Measurements from ENCODE around the gene LHFPL3. TPM values are rescaled to one million over a fixed set of nuclear protein-coding genes. Genes with fewer than 3 reads are reported as not detected.

LHFPL3 gene
- total RNA-seq, 4 donors from 2014 or later: not detected

GRCh38 chr7:104388222-104388621 is 59.8 kb downstream of the LHFPL3 start:
- H3K9me3 ChIP-seq: peaks cover 0 to 23% (median 17%) of the 10 kb centered on the region in 4 donors
- 83% methylated on average over 3 of the region's 3 CpGs for WGBS
- intact Hi-C loops (cut with DNase I): no loop called here
- H3K4me1 ChIP-seq: no peaks in the 10 kb centered on the region
- DNase-seq (ENCODE audit: extremely low spot score): no peak
- TF ChIP-seq POLR2A (IDR thresholded peaks at IDR 0.05; ENCODE audit: low read depth) (no peak), EP300 (IDR thresholded peaks at IDR 0.05) (no peak), POLR2AphosphoS5 (IDR thresholded peaks at IDR 0.05) (no peak)
- TF ChIP-seq, protein P1, sequence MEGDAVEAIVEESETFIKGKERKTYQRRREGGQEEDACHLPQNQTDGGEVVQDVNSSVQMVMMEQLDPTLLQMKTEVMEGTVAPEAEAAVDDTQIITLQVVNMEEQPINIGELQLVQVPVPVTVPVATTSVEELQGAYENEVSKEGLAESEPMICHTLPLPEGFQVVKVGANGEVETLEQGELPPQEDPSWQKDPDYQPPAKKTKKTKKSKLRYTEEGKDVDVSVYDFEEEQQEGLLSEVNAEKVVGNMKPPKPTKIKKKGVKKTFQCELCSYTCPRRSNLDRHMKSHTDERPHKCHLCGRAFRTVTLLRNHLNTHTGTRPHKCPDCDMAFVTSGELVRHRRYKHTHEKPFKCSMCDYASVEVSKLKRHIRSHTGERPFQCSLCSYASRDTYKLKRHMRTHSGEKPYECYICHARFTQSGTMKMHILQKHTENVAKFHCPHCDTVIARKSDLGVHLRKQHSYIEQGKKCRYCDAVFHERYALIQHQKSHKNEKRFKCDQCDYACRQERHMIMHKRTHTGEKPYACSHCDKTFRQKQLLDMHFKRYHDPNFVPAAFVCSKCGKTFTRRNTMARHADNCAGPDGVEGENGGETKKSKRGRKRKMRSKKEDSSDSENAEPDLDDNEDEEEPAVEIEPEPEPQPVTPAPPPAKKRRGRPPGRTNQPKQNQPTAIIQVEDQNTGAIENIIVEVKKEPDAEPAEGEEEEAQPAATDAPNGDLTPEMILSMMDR (IDR thresholded peaks at IDR 0.05): no peak
- H3K27ac ChIP-seq (replicated peaks in 1 of 4): no peak overlapping the region
- no peaks in the 10 kb centered on the region for H3K27me3 ChIP-seq
- H3K36me3 ChIP-seq: no peaks in the 10 kb centered on the region
- no peak overlapping the region for H3K4me3 ChIP-seq

DNA sequence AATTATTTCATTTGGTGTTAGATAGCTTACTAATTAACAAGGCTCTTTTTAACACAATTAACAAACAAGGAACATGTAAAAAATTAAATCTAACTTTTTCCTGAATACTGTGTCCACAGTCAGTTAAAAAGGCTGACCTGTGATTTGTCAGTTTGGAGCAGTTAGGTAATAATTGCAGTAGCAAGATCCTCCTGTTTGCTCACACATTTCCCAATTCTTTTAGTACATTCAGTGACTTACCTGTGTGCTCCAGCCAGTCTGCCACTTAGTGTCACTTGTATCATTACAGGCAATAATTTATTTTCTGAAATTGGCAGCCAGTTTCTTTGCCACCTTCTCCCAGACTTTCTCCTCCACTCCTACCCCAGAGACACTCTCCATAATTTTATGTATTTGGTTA is 66.8 kb downstream of the LHFPL3 start:
- intact Hi-C loops (cut with DNase I): no loop called here

GRCh38 chr7:104397442-104397841 is 69.0 kb downstream of the LHFPL3 start:
- 28% methylated on average over 4 of the region's 4 CpGs for WGBS
- Histone ChIP-seq H3K27me3 (peaks cover 0 to 4% (median 0%) of the 10 kb centered on the region in 4 donors), H3K27ac (replicated peaks in 1 of 4) (no peak overlapping the region), H3K4me1 (no peaks in the 10 kb centered on the region), H3K4me3 (no peak overlapping the region), H3K9me3 (peaks cover 0 to 3% (median 0%) of the 10 kb centered on the region in 4 donors), H3K36me3 (no peaks in the 10 kb centered on the region)
- intact Hi-C loops (cut with DNase I): no loop called here
- TF ChIP-seq EP300 (IDR thresholded peaks at IDR 0.05): no peak
- no peak for TF ChIP-seq POLR2AphosphoS5 (IDR thresholded peaks at IDR 0.05)
- TF ChIP-seq POLR2A (IDR thresholded peaks at IDR 0.05; ENCODE audit: low read depth): no peak
- TF ChIP-seq, protein P1 (IDR thresholded peaks at IDR 0.05): no peak
- no peak for DNase-seq (ENCODE audit: extremely low spot score)

More for the DNA sequence above, 66.8 kb downstream of the LHFPL3 start:
- no peak for DNase-seq (ENCODE audit: extremely low spot score)
- Histone ChIP-seq H3K4me1 (no peaks in the 10 kb centered on the region), H3K36me3 (no peaks in the 10 kb centered on the region), H3K9me3 (peaks cover 0 to 3% (median 0%) of the 10 kb centered on the region in 4 donors), H3K27me3 (peaks cover 0 to 4% (median 0%) of the 10 kb centered on the region in 4 donors), H3K4me3 (no peak overlapping the region), H3K27ac (replicated peaks in 1 of 4) (no peak overlapping the region)
- TF ChIP-seq POLR2AphosphoS5 (IDR thresholded peaks at IDR 0.05) (no peak), EP300 (IDR thresholded peaks at IDR 0.05) (no peak), POLR2A (IDR thresholded peaks at IDR 0.05; ENCODE audit: low read depth) (no peak)
- TF ChIP-seq, protein P1 (IDR thresholded peaks at IDR 0.05): no peak

DNA sequence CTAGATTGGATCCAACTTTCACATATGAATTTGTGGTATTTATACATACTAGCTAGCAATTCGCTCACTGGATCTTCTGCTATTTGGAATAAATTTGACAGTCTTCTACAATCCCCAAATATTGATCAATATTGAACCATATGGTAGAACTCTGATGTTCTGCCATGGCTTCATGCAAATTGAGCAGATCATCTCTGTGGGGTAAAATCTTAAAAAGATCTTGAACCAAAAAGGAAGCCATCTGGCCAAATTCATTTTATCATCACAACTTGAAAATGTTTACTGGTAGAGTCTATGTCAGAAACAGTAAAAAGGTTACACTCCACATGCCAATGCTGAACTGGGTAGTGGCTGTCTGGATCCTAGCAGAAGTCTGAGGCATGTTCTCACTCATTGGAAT is 80.0 kb downstream of the LHFPL3 start:
- no peak overlapping the region for H3K27ac ChIP-seq (replicated peaks in 1 of 4)
- H3K9me3 ChIP-seq: no peaks in the 10 kb centered on the region
- intact Hi-C loops (cut with DNase I): no loop called here
- DNase-seq (ENCODE audit: extremely low spot score): no peak
- no peak for TF ChIP-seq POLR2A (IDR thresholded peaks at IDR 0.05; ENCODE audit: low read depth)
- no peak for TF ChIP-seq POLR2AphosphoS5 (IDR thresholded peaks at IDR 0.05)
- no peak for TF ChIP-seq EP300 (IDR thresholded peaks at IDR 0.05)
- TF ChIP-seq, protein P1 (IDR thresholded peaks at IDR 0.05): no peak
- no peak overlapping the region for H3K4me3 ChIP-seq
- 93% methylated on average over 1 of the region's 1 CpG for WGBS
- no peaks in the 10 kb centered on the region for H3K27me3 ChIP-seq
- no peaks in the 10 kb centered on the region for H3K36me3 ChIP-seq
- no peaks in the 10 kb centered on the region for H3K4me1 ChIP-seq

DNA sequence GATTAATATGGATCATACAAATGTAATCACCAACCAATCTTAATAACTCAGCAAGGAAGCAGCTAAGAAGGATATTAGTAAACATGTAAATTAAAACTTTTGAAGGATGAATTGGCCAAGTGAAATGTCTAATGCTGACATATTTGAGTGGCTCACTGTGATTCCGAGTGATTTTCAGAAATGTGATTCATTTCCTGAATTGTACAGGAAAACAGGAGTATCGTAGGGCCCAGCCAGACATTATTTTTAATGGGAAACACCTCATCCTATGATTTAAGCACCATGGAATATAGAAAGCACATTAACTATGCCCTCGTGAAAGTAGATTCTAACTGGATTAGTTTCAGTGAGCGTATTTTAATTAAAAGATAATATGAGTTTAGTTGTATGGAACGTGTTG is 82.3 kb downstream of the LHFPL3 start:
- no peaks in the 10 kb centered on the region for H3K27me3 ChIP-seq
- no peak for DNase-seq (ENCODE audit: extremely low spot score)
- no peaks in the 10 kb centered on the region for H3K36me3 ChIP-seq
- no peaks in the 10 kb centered on the region for H3K9me3 ChIP-seq
- H3K4me3 ChIP-seq: no peak overlapping the region
- no peak overlapping the region for H3K27ac ChIP-seq (replicated peaks in 1 of 4)
- TF ChIP-seq, protein P1 (IDR thresholded peaks at IDR 0.05): no peak
- no peak for TF ChIP-seq POLR2A (IDR thresholded peaks at IDR 0.05; ENCODE audit: low read depth)
- no peak for TF ChIP-seq POLR2AphosphoS5 (IDR thresholded peaks at IDR 0.05)
- no peak for TF ChIP-seq EP300 (IDR thresholded peaks at IDR 0.05)
- 75% methylated on average over 5 of the region's 5 CpGs for WGBS
- intact Hi-C loops (cut with DNase I): no loop called here
- H3K4me1 ChIP-seq: no peaks in the 10 kb centered on the region

Data from esophagus muscularis mucosa (tissue), 4 donors.